Progenitor cell of endocrine pancreas (in vitro differentiated cells): ENCODE measurements around the gene MTX1. TPM values are rescaled to one million over a fixed set of nuclear protein-coding genes. Genes with fewer than 3 reads are reported as not detected.

Source experiments
- DNase-seq: peaks from one replicate; pipeline ENCODE4 v3.0.0; 2021; ENCODE audit warnings: low spot score; ENCODE audit not compliant: unreplicated experiment
- H3K27ac Mint-ChIP-seq: 2 replicates; pipeline ENCODE4 v1.8.0; 2021; ENCODE audit warnings: mild to moderate bottlenecking, moderate library complexity, mixed read lengths
- H3K27me3 Mint-ChIP-seq: 2 replicates; pipeline ENCODE4 v1.8.0; 2021; ENCODE audit warnings: mixed read lengths
- H3K36me3 Mint-ChIP-seq: 2 replicates; pipeline ENCODE4 v1.8.0; 2022; ENCODE audit warnings: mixed read lengths; ENCODE audit not compliant: insufficient read depth
- H3K4me1 Mint-ChIP-seq: 2 replicates; pipeline ENCODE4 v1.8.0; 2021; ENCODE audit warnings: low read depth, mixed read lengths
- H3K4me3 Mint-ChIP-seq: 2 replicates; pipeline ENCODE4 v1.8.0; 2021; ENCODE audit warnings: low read depth, mild to moderate bottlenecking, moderate library complexity, mixed read lengths
- H3K9me3 Mint-ChIP-seq: 2 replicates; pipeline ENCODE4 v1.8.0; 2021; ENCODE audit warnings: low read depth, mixed read lengths
- CTCF ChIP-seq: fragments of 200-600 bp; sonication (generic); IDR thresholded peaks from one replicate; pipeline ENCODE4 v1.5.0; 2021; ENCODE audit warnings: antibody characterized with exemption, mild to moderate bottlenecking; ENCODE audit not compliant: unreplicated experiment
- total RNA-seq: library from RNA; stranded (reverse); gene quantifications from 2 replicates; pipeline ENCODE4 v1.2.1, GENCODE V29; 2021

Gene MTX1
- total RNA-seq, 1 donor from 2014 or later = 38.7 TPM

- Mint-ChIP-seq H3K4me1 (peaks cover 3% of the 10 kb centered on the region), H3K4me3 (no peak overlapping the region), H3K36me3 (peaks cover 15% of the 10 kb centered on the region), H3K9me3 (no peaks in the 10 kb centered on the region), H3K27ac (no peak overlapping the region), H3K27me3 (no peaks in the 10 kb centered on the region)
- no peak for TF ChIP-seq CTCF
- DNase-seq = no peak
Measured at GRCh38 chr1:155200920-155201319, 7.6 kb upstream of the MTX1 start.

- Mint-ChIP-seq H3K27me3 (no peaks in the 10 kb centered on the region), H3K36me3 (peaks cover 15% of the 10 kb centered on the region), H3K27ac (no peak overlapping the region), H3K9me3 (no peaks in the 10 kb centered on the region), H3K4me1 (peaks cover 6% of the 10 kb centered on the region), H3K4me3 (no peak overlapping the region)
- DNase-seq = no peak
- TF ChIP-seq CTCF = no peak
Measured at GRCh38 chr1:155202198-155202597, 6.3 kb upstream of the MTX1 start.

- no peak overlapping the region for H3K27ac Mint-ChIP-seq
- DNase-seq = no peak
- H3K4me1 Mint-ChIP-seq = peaks cover 11% of the 10 kb centered on the region
- no peak overlapping the region for H3K4me3 Mint-ChIP-seq
- no peak for TF ChIP-seq CTCF
- peaks cover 11% of the 10 kb centered on the region for H3K36me3 Mint-ChIP-seq
- H3K27me3 Mint-ChIP-seq = no peaks in the 10 kb centered on the region
- no peaks in the 10 kb centered on the region for H3K9me3 Mint-ChIP-seq
Measured at GRCh38 chr1:155202731-155203515, 5.6 kb upstream of the MTX1 start.

- Mint-ChIP-seq H3K36me3 (peaks cover 8% of the 10 kb centered on the region), H3K9me3 (no peaks in the 10 kb centered on the region), H3K4me1 (peaks cover 19% of the 10 kb centered on the region), H3K27ac (no peak overlapping the region), H3K27me3 (no peaks in the 10 kb centered on the region), H3K4me3 (no peak overlapping the region)
- TF ChIP-seq CTCF = no peak
- no peak for DNase-seq
Measured at GRCh38 chr1:155205035-155205434, 3.5 kb upstream of the MTX1 start.

GRCh38 chr1:155205969-155206593, 2.4 kb upstream of the MTX1 start:
- no peak overlapping the region for H3K4me3 Mint-ChIP-seq
- H3K4me1 Mint-ChIP-seq = peaks cover 19% of the 10 kb centered on the region
- H3K27me3 Mint-ChIP-seq = no peaks in the 10 kb centered on the region
- no peak for TF ChIP-seq CTCF
- H3K36me3 Mint-ChIP-seq = peaks cover 5% of the 10 kb centered on the region
- no peak for DNase-seq
- H3K9me3 Mint-ChIP-seq = no peaks in the 10 kb centered on the region
- no peak overlapping the region for H3K27ac Mint-ChIP-seq
